Stimulated activated CD8-positive, alpha-beta memory T cell treated with anti-CD3 and anti-CD28 coated beads, Interleukin-15, amount 100 ng/mL, for 24 hours (primary cell): Measurements from ENCODE around the gene PLCL2.
"Not testable (repeated sequence)": the region's sequence is repeated elsewhere in the genome, so short reads cannot be mapped to it uniquely, and the experiment has no call there.

ENCODE experiments used
- DNase-seq: peaks from one replicate; pipeline ENCODE4 v3.0.0-alpha.2; 2020; ENCODE audit warnings: low read depth

Gene PLCL2

GRCh38 chr3:16917980-16918682 lies 33.4 kb downstream of the PLCL2 start:
- no peak for DNase-seq

- DNase-seq: no peak
Measured at GRCh38 chr3:16918683-16919025, 33.9 kb downstream of the PLCL2 start.

- DNase-seq: no peak
Measured at GRCh38 chr3:16923112-16923511, 38.4 kb downstream of the PLCL2 start.

GRCh38 chr3:16927485-16927884 lies 42.7 kb downstream of the PLCL2 start:
- DNase-seq: no peak

GRCh38 chr3:16928386-16929132 lies 43.8 kb downstream of the PLCL2 start:
- no peak for DNase-seq

- DNase-seq: no peak
Measured at GRCh38 chr3:16929311-16929710, 44.6 kb downstream of the PLCL2 start.

- DNase-seq: no peak
Measured at GRCh38 chr3:16932877-16933276, 48.1 kb downstream of the PLCL2 start.

GRCh38 chr3:16935781-16936180 lies 51.0 kb downstream of the PLCL2 start:
- no peak for DNase-seq

GRCh38 chr3:16936233-16936632 lies 51.5 kb downstream of the PLCL2 start:
- DNase-seq: no peak

- no peak for DNase-seq
Measured at GRCh38 chr3:16936676-16937230, 52.0 kb downstream of the PLCL2 start.

- DNase-seq: no peak
Measured at GRCh38 chr3:16937326-16937845, 52.6 kb downstream of the PLCL2 start.

GRCh38 chr3:16940769-16941700 lies 56.3 kb downstream of the PLCL2 start:
- no peak for DNase-seq

- no peak for DNase-seq
Measured at GRCh38 chr3:16942955-16943354, 58.2 kb downstream of the PLCL2 start.

GRCh38 chr3:16943857-16944256 lies 59.1 kb downstream of the PLCL2 start:
- no peak for DNase-seq

- no peak for DNase-seq
Measured at GRCh38 chr3:16944356-16944755, 59.6 kb downstream of the PLCL2 start.

- DNase-seq: no peak
Measured at GRCh38 chr3:16945330-16945729, 60.6 kb downstream of the PLCL2 start.

- DNase-seq: no peak
Measured at GRCh38 chr3:16950282-16950681, 65.5 kb downstream of the PLCL2 start.

- no peak for DNase-seq
Measured at GRCh38 chr3:16950845-16951244, 66.1 kb downstream of the PLCL2 start.

GRCh38 chr3:16957852-16958251 lies 73.1 kb downstream of the PLCL2 start:
- not testable (repeated sequence) for DNase-seq

- DNase-seq: no peak
Measured at GRCh38 chr3:16960125-16960524, 75.4 kb downstream of the PLCL2 start.

GRCh38 chr3:16961621-16962205 lies 77.0 kb downstream of the PLCL2 start:
- DNase-seq: no peak

GRCh38 chr3:16975083-16975482 lies 90.3 kb downstream of the PLCL2 start:
- DNase-seq: no peak
